ENCODE measurements around the gene NNMT. TPM values are rescaled to one million over a fixed set of nuclear protein-coding genes. Genes with fewer than 3 reads are reported as not detected.

Gene NNMT
- total and polyA plus RNA-seq, 2 experiments from 2014 or later = 150 to 385 TPM

GRCh38 chr11:114253771-114254170 lies 42.4 kb upstream of the NNMT start:
- no peak overlapping the region for H3K4me3 ChIP-seq
- H3K4me1 ChIP-seq (ENCODE audit: insufficient read depth) = peaks cover 22% of the 10 kb centered on the region
- no peak overlapping the region for H3K27ac ChIP-seq
- TF ChIP-seq EZH2 (IDR thresholded peaks at IDR 0.05; ENCODE audit: borderline replicate concordance) (no peak), CTCF (IDR thresholded peaks at IDR 0.05; ENCODE audit: poor library complexity) (no peak), EZH2phosphoT487 (IDR thresholded peaks at IDR 0.05; ENCODE audit: low read depth, severe bottlenecking, unreplicated experiment) (no peak)
- WGBS (ENCODE audit: low lambda C conversion rate, missing lambda C conversion rate) = 74% methylated on average over 2 of the region's 2 CpGs
- no peaks in the 10 kb centered on the region for H3K9me3 ChIP-seq (ENCODE audit: low read depth)
- no peaks in the 10 kb centered on the region for H4K20me1 ChIP-seq (ENCODE audit: insufficient read depth, poor library complexity, severe bottlenecking)
- no peak overlapping the region for H2AFZ ChIP-seq
- no peak overlapping the region for H3K4me2 ChIP-seq
- H3K9me2 ChIP-seq (replicated peaks; ENCODE audit: insufficient read depth) = no peaks in the 10 kb centered on the region
- no peak for DNase-seq (ENCODE audit: low spot score)
- no peaks in the 10 kb centered on the region for H3K27me3 ChIP-seq
- H3K36me3 ChIP-seq (replicated peaks; ENCODE audit: insufficient read depth, low read depth) = no peaks in the 10 kb centered on the region
- H3K79me2 ChIP-seq = no peaks in the 10 kb centered on the region

- H3K27ac ChIP-seq = no peak overlapping the region
- no peaks in the 10 kb centered on the region for H3K27me3 ChIP-seq
- peaks cover 25% of the 10 kb centered on the region for H3K4me1 ChIP-seq (ENCODE audit: insufficient read depth)
- H3K9me2 ChIP-seq (replicated peaks; ENCODE audit: insufficient read depth) = no peaks in the 10 kb centered on the region
- no peak overlapping the region for H3K4me3 ChIP-seq
- 94% methylated on average over 14 of the region's 14 CpGs for WGBS (ENCODE audit: low lambda C conversion rate, missing lambda C conversion rate)
- no peaks in the 10 kb centered on the region for H3K9me3 ChIP-seq (ENCODE audit: low read depth)
- no peak overlapping the region for H3K4me2 ChIP-seq
- no peak for TF ChIP-seq EZH2 (IDR thresholded peaks at IDR 0.05; ENCODE audit: borderline replicate concordance)
- no peak for TF ChIP-seq EZH2phosphoT487 (IDR thresholded peaks at IDR 0.05; ENCODE audit: low read depth, severe bottlenecking, unreplicated experiment)
- TF ChIP-seq CTCF (IDR thresholded peaks at IDR 0.05; ENCODE audit: poor library complexity) = no peak
- no peaks in the 10 kb centered on the region for H3K36me3 ChIP-seq (replicated peaks; ENCODE audit: insufficient read depth, low read depth)
- H3K79me2 ChIP-seq = no peaks in the 10 kb centered on the region
- no peak overlapping the region for H2AFZ ChIP-seq
- DNase-seq (ENCODE audit: low spot score) = no peak
- no peaks in the 10 kb centered on the region for H4K20me1 ChIP-seq (ENCODE audit: insufficient read depth, poor library complexity, severe bottlenecking)
Measured at GRCh38 chr11:114254571-114255146, 41.5 kb upstream of the NNMT start.

GRCh38 chr11:114255289-114255688 lies 40.9 kb upstream of the NNMT start:
- H3K79me2 ChIP-seq = no peaks in the 10 kb centered on the region
- TF ChIP-seq EZH2phosphoT487 (IDR thresholded peaks at IDR 0.05; ENCODE audit: low read depth, severe bottlenecking, unreplicated experiment) (no peak), CTCF (IDR thresholded peaks at IDR 0.05; ENCODE audit: poor library complexity) (no peak), EZH2 (IDR thresholded peaks at IDR 0.05; ENCODE audit: borderline replicate concordance) (no peak)
- H3K27me3 ChIP-seq = no peaks in the 10 kb centered on the region
- no peaks in the 10 kb centered on the region for H3K9me3 ChIP-seq (ENCODE audit: low read depth)
- 80% methylated on average over 9 of the region's 11 CpGs for WGBS (ENCODE audit: low lambda C conversion rate, missing lambda C conversion rate)
- no peaks in the 10 kb centered on the region for H3K9me2 ChIP-seq (replicated peaks; ENCODE audit: insufficient read depth)
- no peak overlapping the region for H2AFZ ChIP-seq
- no peaks in the 10 kb centered on the region for H3K36me3 ChIP-seq (replicated peaks; ENCODE audit: insufficient read depth, low read depth)
- DNase-seq (ENCODE audit: low spot score) = no peak
- no peak overlapping the region for H3K4me2 ChIP-seq
- H3K27ac ChIP-seq = no peak overlapping the region
- H3K4me1 ChIP-seq (ENCODE audit: insufficient read depth) = peaks cover 25% of the 10 kb centered on the region
- no peak overlapping the region for H3K4me3 ChIP-seq
- H4K20me1 ChIP-seq (ENCODE audit: insufficient read depth, poor library complexity, severe bottlenecking) = no peaks in the 10 kb centered on the region

Measured in hepatocyte (in vitro differentiated cells).